ENCODE data around the gene SP6.

GRCh38 chr17:47834756-47835155 is 16.2 kb downstream of the SP6 start:
- TF ChIP-seq POLR2A (IDR thresholded peaks at IDR 0.05; ENCODE audit: low read length) (no peak), GATA1 (IDR thresholded peaks at IDR 0.05; ENCODE audit: low read depth, low read length) (no peak)

All from erythroblast (primary cell).